ENCODE results near the gene PRSS50.

GRCh38 chr3:46746711-46747110, 29.0 kb upstream of the PRSS50 start:
- TF ChIP-seq POLR2A (IDR thresholded peaks at IDR 0.05) (no peak), CTCF (IDR thresholded peaks at IDR 0.05) (no peak), EP300 (IDR thresholded peaks at IDR 0.05) (no peak)
